ENCODE measurements around the gene OPCML. TPM values are rescaled to one million over a fixed set of nuclear protein-coding genes. Genes with fewer than 3 reads are reported as not detected.

The OPCML gene
- polyA plus RNA-seq, 1 donor from 2014 or later: 11.6 TPM

- H3F3A ChIP-seq (ENCODE audit: insufficient read depth, low read length, poor library complexity, severe bottlenecking): no peaks in the 10 kb centered on the region
- H3K79me2 ChIP-seq (replicated peaks; ENCODE audit: insufficient read depth, low read length): no peaks in the 10 kb centered on the region
- H3K4me2 ChIP-seq (ENCODE audit: low read length): no peak overlapping the region
- H3K9me2 ChIP-seq (ENCODE audit: insufficient read depth, low read length): no peaks in the 10 kb centered on the region
- no peaks in the 10 kb centered on the region for H4K20me1 ChIP-seq (ENCODE audit: insufficient read depth)
- H3K27ac ChIP-seq (ENCODE audit: low read length): no peak overlapping the region
- H3K36me3 ChIP-seq (ENCODE audit: insufficient read depth, low read length): no peaks in the 10 kb centered on the region
- H3K9ac ChIP-seq (ENCODE audit: low read length): no peak overlapping the region
- no peaks in the 10 kb centered on the region for H3K9me3 ChIP-seq (ENCODE audit: low read length)
- H2AFZ ChIP-seq (ENCODE audit: low read depth, low read length): no peak overlapping the region
- no peaks in the 10 kb centered on the region for H3K27me3 ChIP-seq (ENCODE audit: insufficient read depth, low read depth, low read length)
- TF ChIP-seq, protein P1, sequence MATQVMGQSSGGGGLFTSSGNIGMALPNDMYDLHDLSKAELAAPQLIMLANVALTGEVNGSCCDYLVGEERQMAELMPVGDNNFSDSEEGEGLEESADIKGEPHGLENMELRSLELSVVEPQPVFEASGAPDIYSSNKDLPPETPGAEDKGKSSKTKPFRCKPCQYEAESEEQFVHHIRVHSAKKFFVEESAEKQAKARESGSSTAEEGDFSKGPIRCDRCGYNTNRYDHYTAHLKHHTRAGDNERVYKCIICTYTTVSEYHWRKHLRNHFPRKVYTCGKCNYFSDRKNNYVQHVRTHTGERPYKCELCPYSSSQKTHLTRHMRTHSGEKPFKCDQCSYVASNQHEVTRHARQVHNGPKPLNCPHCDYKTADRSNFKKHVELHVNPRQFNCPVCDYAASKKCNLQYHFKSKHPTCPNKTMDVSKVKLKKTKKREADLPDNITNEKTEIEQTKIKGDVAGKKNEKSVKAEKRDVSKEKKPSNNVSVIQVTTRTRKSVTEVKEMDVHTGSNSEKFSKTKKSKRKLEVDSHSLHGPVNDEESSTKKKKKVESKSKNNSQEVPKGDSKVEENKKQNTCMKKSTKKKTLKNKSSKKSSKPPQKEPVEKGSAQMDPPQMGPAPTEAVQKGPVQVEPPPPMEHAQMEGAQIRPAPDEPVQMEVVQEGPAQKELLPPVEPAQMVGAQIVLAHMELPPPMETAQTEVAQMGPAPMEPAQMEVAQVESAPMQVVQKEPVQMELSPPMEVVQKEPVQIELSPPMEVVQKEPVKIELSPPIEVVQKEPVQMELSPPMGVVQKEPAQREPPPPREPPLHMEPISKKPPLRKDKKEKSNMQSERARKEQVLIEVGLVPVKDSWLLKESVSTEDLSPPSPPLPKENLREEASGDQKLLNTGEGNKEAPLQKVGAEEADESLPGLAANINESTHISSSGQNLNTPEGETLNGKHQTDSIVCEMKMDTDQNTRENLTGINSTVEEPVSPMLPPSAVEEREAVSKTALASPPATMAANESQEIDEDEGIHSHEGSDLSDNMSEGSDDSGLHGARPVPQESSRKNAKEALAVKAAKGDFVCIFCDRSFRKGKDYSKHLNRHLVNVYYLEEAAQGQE (IDR thresholded peaks at IDR 0.05; ENCODE audit: borderline replicate concordance): no peak
- TF ChIP-seq CTCF (IDR thresholded peaks at IDR 0.05; ENCODE audit: poor library complexity, severe bottlenecking) (no peak), POLR2AphosphoS5 (IDR thresholded peaks at IDR 0.05) (no peak), SMC3 (conservative IDR thresholded peaks at IDR 0.05; ENCODE audit: poor library complexity) (no peak), MXI1 (conservative IDR thresholded peaks at IDR 0.05; ENCODE audit: poor library complexity, severe bottlenecking) (no peak), EZH2 (IDR thresholded peaks at IDR 0.05; ENCODE audit: borderline replicate concordance, insufficient read depth, low read length, poor library complexity, severe bottlenecking) (no peak), TAF1 (IDR thresholded peaks at IDR 0.05; ENCODE audit: low read depth) (no peak), EP300 (conservative IDR thresholded peaks at IDR 0.05; ENCODE audit: poor library complexity, severe bottlenecking) (no peak), RAD21 (conservative IDR thresholded peaks at IDR 0.05) (no peak)
- no peak overlapping the region for H3K4me3 ChIP-seq (ENCODE audit: low read length)
Observed at GRCh38 chr11:132937016-132937415, 595.3 kb downstream of the OPCML start.

GRCh38 chr11:132935383-132935782 is 596.9 kb downstream of the OPCML start:
- no peaks in the 10 kb centered on the region for H3K9me3 ChIP-seq (ENCODE audit: low read length)
- no peak overlapping the region for H3K9ac ChIP-seq (ENCODE audit: low read length)
- H3K79me2 ChIP-seq (replicated peaks; ENCODE audit: insufficient read depth, low read length): no peaks in the 10 kb centered on the region
- no peak for TF ChIP-seq EP300 (conservative IDR thresholded peaks at IDR 0.05; ENCODE audit: poor library complexity, severe bottlenecking)
- no peak for TF ChIP-seq POLR2AphosphoS5 (IDR thresholded peaks at IDR 0.05)
- TF ChIP-seq MXI1 (conservative IDR thresholded peaks at IDR 0.05; ENCODE audit: poor library complexity, severe bottlenecking): no peak
- TF ChIP-seq TAF1 (IDR thresholded peaks at IDR 0.05; ENCODE audit: low read depth): no peak
- TF ChIP-seq, protein P1 (IDR thresholded peaks at IDR 0.05; ENCODE audit: borderline replicate concordance): no peak
- TF ChIP-seq EZH2 (IDR thresholded peaks at IDR 0.05; ENCODE audit: borderline replicate concordance, insufficient read depth, low read length, poor library complexity, severe bottlenecking): no peak
- no peak for TF ChIP-seq CTCF (IDR thresholded peaks at IDR 0.05; ENCODE audit: poor library complexity, severe bottlenecking)
- no peak for TF ChIP-seq RAD21 (conservative IDR thresholded peaks at IDR 0.05)
- TF ChIP-seq SMC3 (conservative IDR thresholded peaks at IDR 0.05; ENCODE audit: poor library complexity): no peak
- H3F3A ChIP-seq (ENCODE audit: insufficient read depth, low read length, poor library complexity, severe bottlenecking): no peaks in the 10 kb centered on the region
- no peak overlapping the region for H3K4me3 ChIP-seq (ENCODE audit: low read length)
- H3K27ac ChIP-seq (ENCODE audit: low read length): no peak overlapping the region
- H4K20me1 ChIP-seq (ENCODE audit: insufficient read depth): no peaks in the 10 kb centered on the region
- H2AFZ ChIP-seq (ENCODE audit: low read depth, low read length): no peak overlapping the region
- no peak overlapping the region for H3K4me2 ChIP-seq (ENCODE audit: low read length)
- no peaks in the 10 kb centered on the region for H3K27me3 ChIP-seq (ENCODE audit: insufficient read depth, low read depth, low read length)
- H3K36me3 ChIP-seq (ENCODE audit: insufficient read depth, low read length): no peaks in the 10 kb centered on the region
- no peaks in the 10 kb centered on the region for H3K9me2 ChIP-seq (ENCODE audit: insufficient read depth, low read length)
